Measurements from ENCODE around the gene GSK3B.

DNA sequence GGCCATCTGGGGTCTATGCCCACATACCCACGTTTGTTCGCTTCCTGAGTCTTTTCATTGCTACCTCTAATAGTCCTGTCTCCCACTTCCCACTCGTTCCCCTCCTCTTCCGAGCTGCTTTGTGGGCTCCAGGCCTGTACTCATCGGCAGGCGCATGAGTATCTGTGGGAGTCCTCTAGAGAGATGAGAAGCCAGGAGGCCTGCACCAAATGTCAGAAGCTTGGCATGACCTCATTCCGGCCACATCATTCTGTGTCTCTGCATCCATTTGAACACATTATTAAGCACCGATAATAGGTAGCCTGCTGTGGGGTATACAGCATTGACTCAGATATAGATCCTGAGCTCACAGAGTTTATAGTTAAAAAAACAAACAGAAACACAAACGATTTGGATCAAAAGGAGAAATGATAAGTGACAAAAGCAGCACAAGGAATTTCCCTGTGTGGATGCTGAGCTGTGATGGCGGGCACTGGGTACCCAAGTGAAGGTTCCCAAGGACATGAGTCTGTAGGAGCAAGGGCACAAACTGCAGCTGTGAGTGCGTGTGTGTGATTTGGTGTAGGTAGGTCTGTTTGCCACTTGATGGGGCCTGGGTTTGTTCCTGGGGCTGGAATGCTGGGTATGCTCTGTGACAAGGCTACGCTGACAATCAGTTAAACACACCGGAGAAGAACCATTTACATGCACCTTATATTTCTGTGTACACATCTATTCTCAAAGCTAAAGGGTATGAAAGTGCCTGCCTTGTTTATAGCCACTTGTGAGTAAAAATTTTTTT is 276.5 kb downstream of the GSK3B start:
- TF ChIP-seq, protein P1, sequence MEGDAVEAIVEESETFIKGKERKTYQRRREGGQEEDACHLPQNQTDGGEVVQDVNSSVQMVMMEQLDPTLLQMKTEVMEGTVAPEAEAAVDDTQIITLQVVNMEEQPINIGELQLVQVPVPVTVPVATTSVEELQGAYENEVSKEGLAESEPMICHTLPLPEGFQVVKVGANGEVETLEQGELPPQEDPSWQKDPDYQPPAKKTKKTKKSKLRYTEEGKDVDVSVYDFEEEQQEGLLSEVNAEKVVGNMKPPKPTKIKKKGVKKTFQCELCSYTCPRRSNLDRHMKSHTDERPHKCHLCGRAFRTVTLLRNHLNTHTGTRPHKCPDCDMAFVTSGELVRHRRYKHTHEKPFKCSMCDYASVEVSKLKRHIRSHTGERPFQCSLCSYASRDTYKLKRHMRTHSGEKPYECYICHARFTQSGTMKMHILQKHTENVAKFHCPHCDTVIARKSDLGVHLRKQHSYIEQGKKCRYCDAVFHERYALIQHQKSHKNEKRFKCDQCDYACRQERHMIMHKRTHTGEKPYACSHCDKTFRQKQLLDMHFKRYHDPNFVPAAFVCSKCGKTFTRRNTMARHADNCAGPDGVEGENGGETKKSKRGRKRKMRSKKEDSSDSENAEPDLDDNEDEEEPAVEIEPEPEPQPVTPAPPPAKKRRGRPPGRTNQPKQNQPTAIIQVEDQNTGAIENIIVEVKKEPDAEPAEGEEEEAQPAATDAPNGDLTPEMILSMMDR (IDR thresholded peaks at IDR 0.05) = no peak
- TF ChIP-seq POLR2AphosphoS5 (IDR thresholded peaks at IDR 0.05) = no peak

Measured in stomach (tissue), 4 donors.